22Rv1 (cell line): ENCODE data around the gene MAEA.

ENCODE experiments used
- ZFX ChIP-seq: fragments of 450-650 bp; IDR thresholded peaks from 2 replicates; pipeline ENCODE4 v1.6.1; 2017; ENCODE audit warnings: antibody characterized with exemption, borderline replicate concordance
- TF ChIP-seq, protein P1 (sequence below): fragments of 450-650 bp; IDR thresholded peaks from 2 replicates; pipeline ENCODE4 v1.5.1; 2017; ENCODE audit warnings: mild to moderate bottlenecking

DNA sequence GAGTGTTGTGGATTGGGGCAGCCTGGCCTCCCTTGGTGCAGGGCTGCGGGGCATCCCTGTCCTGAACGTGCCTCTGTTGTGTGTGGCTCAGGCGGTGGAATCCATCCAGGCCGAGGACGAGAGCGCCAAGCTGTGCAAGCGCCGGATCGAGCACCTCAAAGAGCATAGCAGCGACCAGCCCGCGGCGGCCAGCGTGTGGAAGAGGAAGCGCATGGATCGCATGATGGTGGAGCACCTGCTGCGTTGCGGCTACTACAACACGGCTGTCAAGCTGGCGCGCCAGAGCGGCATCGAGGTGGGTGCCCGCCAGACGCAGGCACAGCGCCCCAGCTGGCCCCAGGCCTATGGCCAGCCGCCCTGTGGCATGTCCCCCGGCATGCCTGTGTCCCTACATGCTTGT, 25.6 kb downstream of the MAEA start:
- TF ChIP-seq, protein P1, sequence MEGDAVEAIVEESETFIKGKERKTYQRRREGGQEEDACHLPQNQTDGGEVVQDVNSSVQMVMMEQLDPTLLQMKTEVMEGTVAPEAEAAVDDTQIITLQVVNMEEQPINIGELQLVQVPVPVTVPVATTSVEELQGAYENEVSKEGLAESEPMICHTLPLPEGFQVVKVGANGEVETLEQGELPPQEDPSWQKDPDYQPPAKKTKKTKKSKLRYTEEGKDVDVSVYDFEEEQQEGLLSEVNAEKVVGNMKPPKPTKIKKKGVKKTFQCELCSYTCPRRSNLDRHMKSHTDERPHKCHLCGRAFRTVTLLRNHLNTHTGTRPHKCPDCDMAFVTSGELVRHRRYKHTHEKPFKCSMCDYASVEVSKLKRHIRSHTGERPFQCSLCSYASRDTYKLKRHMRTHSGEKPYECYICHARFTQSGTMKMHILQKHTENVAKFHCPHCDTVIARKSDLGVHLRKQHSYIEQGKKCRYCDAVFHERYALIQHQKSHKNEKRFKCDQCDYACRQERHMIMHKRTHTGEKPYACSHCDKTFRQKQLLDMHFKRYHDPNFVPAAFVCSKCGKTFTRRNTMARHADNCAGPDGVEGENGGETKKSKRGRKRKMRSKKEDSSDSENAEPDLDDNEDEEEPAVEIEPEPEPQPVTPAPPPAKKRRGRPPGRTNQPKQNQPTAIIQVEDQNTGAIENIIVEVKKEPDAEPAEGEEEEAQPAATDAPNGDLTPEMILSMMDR: no peak
- TF ChIP-seq ZFX: no peak
